HepG2 (cell line): Measurements from ENCODE around the gene S100A16. TPM values are rescaled to one million over a fixed set of nuclear protein-coding genes. Genes with fewer than 3 reads are reported as not detected.

Experiments used
- BRCA1 ChIP-seq: sonication (generic); formaldehyde crosslinking; IDR thresholded peaks from 2 replicates; pipeline ENCODE4 v1.4.0; 2020; ENCODE audit warnings: missing genetic modification reagents
- DNMT1 ChIP-seq: sonication (generic); formaldehyde crosslinking; IDR thresholded peaks from 2 replicates; pipeline ENCODE4 v1.5.1; 2020; ENCODE audit warnings: mild to moderate bottlenecking, missing genetic modification reagents
- GATAD2A ChIP-seq: IDR thresholded peaks from 2 replicates; pipeline ENCODE4 v1.6.1; 2016
- GTF3A ChIP-seq: sonication (generic); formaldehyde crosslinking; conservative IDR thresholded peaks from 2 replicates; pipeline ENCODE4 v1.4.0; 2020; ENCODE audit warnings: mild to moderate bottlenecking, missing genetic modification reagents
- HHEX ChIP-seq: IDR thresholded peaks from 2 replicates; pipeline ENCODE4 v1.6.1; 2016; ENCODE audit warnings: control low read depth
- IKZF1 ChIP-seq: fragments of 450-650 bp; IDR thresholded peaks from 2 replicates; pipeline ENCODE4 v1.7.1; 2016
- JUND ChIP-seq: sonication (generic); formaldehyde crosslinking; IDR thresholded peaks from 2 replicates; pipeline ENCODE4 v1.8.0; 2022; ENCODE audit warnings: mild to moderate bottlenecking, missing genetic modification reagents
- KAT8 ChIP-seq: IDR thresholded peaks from 2 replicates; pipeline ENCODE4 v1.6.1; 2016; ENCODE audit warnings: missing genetic modification reagents, missing compliant biosample characterization
- KDM6A ChIP-seq: IDR thresholded peaks from 2 replicates; pipeline ENCODE4 v1.6.1; 2016; ENCODE audit warnings: low read depth
- MEIS1 ChIP-seq: sonication (generic); formaldehyde crosslinking; IDR thresholded peaks from 2 replicates; pipeline ENCODE4 v1.9.0; 2021; ENCODE audit warnings: mild to moderate bottlenecking, missing genetic modification reagents, moderate library complexity, borderline replicate concordance
- MXD1 ChIP-seq: sonication (generic); formaldehyde crosslinking; IDR thresholded peaks from 2 replicates; pipeline ENCODE4 v1.4.0; 2020; ENCODE audit warnings: mild to moderate bottlenecking, missing genetic modification reagents
- MXD4 ChIP-seq: IDR thresholded peaks from 2 replicates; pipeline ENCODE4 v1.6.1; 2016; ENCODE audit warnings: mild to moderate bottlenecking, missing biosample characterization, missing genetic modification reagents
- NBN ChIP-seq: fragments of 450-650 bp; conservative IDR thresholded peaks from 2 replicates; pipeline ENCODE4 v1.6.1; 2017
- NFE2L1 ChIP-seq: sonication (generic); formaldehyde crosslinking; IDR thresholded peaks from 2 replicates; pipeline ENCODE4 v1.4.0; 2020; ENCODE audit warnings: missing genetic modification reagents, mild to moderate bottlenecking, borderline replicate concordance
- NONO ChIP-seq, 2 experiments: fragments of 450-650 bp in 1 of 2; sonication (generic) in 1 of 2; formaldehyde crosslinking in 1 of 2; IDR thresholded peaks in 1 of 2; conservative IDR thresholded peaks in 1 of 2; 2 replicates each; pipeline versions ENCODE4 v1.6.1 to v1.8.0; 2017 to 2022; ENCODE audit warnings: mild to moderate bottlenecking in 1 of 2, missing genetic modification reagents in 1 of 2, moderate library complexity in 1 of 2
- PLRG1 ChIP-seq: fragments of 450-650 bp; conservative IDR thresholded peaks from 2 replicates; pipeline ENCODE4 v1.6.1; 2016
- POLR2AphosphoS2 ChIP-seq: IDR thresholded peaks from 2 replicates; pipeline ENCODE4 v1.6.1; 2011; ENCODE audit warnings: low read depth, low read length, improper control_type of control experiment
- PRPF4 ChIP-seq: fragments of 200-400 bp; formaldehyde crosslinking; IDR thresholded peaks from 2 replicates; pipeline ENCODE4 v1.6.1; 2016; ENCODE audit warnings: low read length, low read depth; ENCODE audit not compliant: poor library complexity, severe bottlenecking
- RAD51 ChIP-seq: fragments of 450-650 bp; IDR thresholded peaks from 2 replicates; pipeline ENCODE4 v1.6.1; 2016; ENCODE audit warnings: borderline replicate concordance
- RBM39 ChIP-seq: fragments of 200-400 bp; formaldehyde crosslinking; IDR thresholded peaks from one replicate; pipeline ENCODE4 v1.6.1; 2018; ENCODE audit warnings: antibody characterized with exemption, mild to moderate bottlenecking, low read depth, low read length; ENCODE audit not compliant: poor library complexity, severe bottlenecking
- RNF2 ChIP-seq: fragments of 450-650 bp; conservative IDR thresholded peaks from 2 replicates; pipeline ENCODE4 v1.6.1; 2016; ENCODE audit warnings: low read depth
- SMAD9 ChIP-seq: sonication (generic); formaldehyde crosslinking; IDR thresholded peaks from 2 replicates; pipeline ENCODE4 v1.5.1; 2020; ENCODE audit warnings: mild to moderate bottlenecking, missing genetic modification reagents
- SP140L ChIP-seq: sonication (generic); formaldehyde crosslinking; IDR thresholded peaks from 2 replicates; pipeline ENCODE4 v1.4.0; 2020; ENCODE audit warnings: missing genetic modification reagents, borderline replicate concordance
- SRF ChIP-seq: IDR thresholded peaks from 2 replicates; pipeline ENCODE4 v1.6.1; 2011; ENCODE audit warnings: mild to moderate bottlenecking, low read depth, low read length, moderate library complexity
- THYN1 ChIP-seq: sonication (generic); formaldehyde crosslinking; IDR thresholded peaks from 2 replicates; pipeline ENCODE4 v1.8.1; 2023; ENCODE audit warnings: low read depth, mild to moderate bottlenecking, moderate library complexity, missing genetic modification reagents, borderline replicate concordance
- TRAFD1 ChIP-seq: sonication (generic); formaldehyde crosslinking; IDR thresholded peaks from 2 replicates; pipeline ENCODE4 v1.5.1; 2020; ENCODE audit warnings: missing genetic modification reagents, mild to moderate bottlenecking, borderline replicate concordance
- ZNF160 ChIP-seq: sonication (generic); formaldehyde crosslinking; IDR thresholded peaks from 2 replicates; pipeline ENCODE4 v1.8.0; 2022; ENCODE audit warnings: mild to moderate bottlenecking, inconsistent platforms, missing genetic modification reagents
- ZNF292 ChIP-seq: sonication (generic); formaldehyde crosslinking; IDR thresholded peaks from 2 replicates; pipeline ENCODE4 v1.8.1; 2022; ENCODE audit warnings: mild to moderate bottlenecking, low read depth, missing genetic modification reagents, borderline replicate concordance
- ZNF317 ChIP-seq: sonication (generic); formaldehyde crosslinking; IDR thresholded peaks from 2 replicates; pipeline ENCODE4 v1.5.0; 2020; ENCODE audit warnings: mild to moderate bottlenecking, missing genetic modification reagents
- ZNF333 ChIP-seq: sonication (generic); formaldehyde crosslinking; IDR thresholded peaks from 2 replicates; pipeline ENCODE4 v1.4.0; 2020; ENCODE audit warnings: mild to moderate bottlenecking, missing genetic modification reagents, borderline replicate concordance
- ZNF510 ChIP-seq: sonication (generic); formaldehyde crosslinking; IDR thresholded peaks from 2 replicates; pipeline ENCODE4 v1.4.0; 2020; ENCODE audit warnings: low read depth, mild to moderate bottlenecking, missing genetic modification reagents
- ZNF781 ChIP-seq: sonication (generic); formaldehyde crosslinking; IDR thresholded peaks from 2 replicates; pipeline ENCODE4 v1.5.1; 2020; ENCODE audit warnings: borderline replicate concordance, mild to moderate bottlenecking, missing genetic modification reagents; ENCODE audit errors: not compliant biosample characterization
- polyA plus RNA-seq, 8 experiments: library from polyadenylated mRNA; depleted of rRNA in 3 of 8; stranded (reverse) in 7 of 8; unstranded in 1 of 8; fragments of >200 nt; fragmentation: Illumina TruSeq in 4 of 8; extraction: Trizol in 4 of 8; gene quantifications; 2 replicates each; pipeline versions ENCODE4 v1.2.1 to v1.2.3, GENCODE V29; 2011 to 2016; ENCODE audit warnings: low read depth in 4 of 8, missing spikeins in 1 of 8, mixed read lengths in 1 of 8; ENCODE audit not compliant: insufficient read depth in 1 of 8
- total RNA-seq, 5 experiments: library from RNA; depleted of rRNA; stranded (reverse); fragments of >200 nt; fragmentation: Illumina TruSeq; extraction: Trizol; gene quantifications; 2 replicates each; pipeline ENCODE4 v1.2.3, GENCODE V29; 2016; ENCODE audit warnings: low read depth in 1 of 5

Gene S100A16
- total and polyA plus RNA-seq, 2 of the 13 experiments (the other 11 are each of a cell fraction or from before 2014, with no cell fraction given): 46.0 to 195 TPM

- TF ChIP-seq NFE2L1 (CRISPR knock-in tag) (no peak), ZNF333 (peak; percentile 73; the same call in 1 of the 2 replicates), MXD1 (CRISPR knock-in tag) (peak; percentile 78; the same call in 1 of the 2 replicates), ZNF510 (CRISPR knock-in tag) (no peak), SMAD9 (CRISPR knock-in tag) (no peak), ZNF292 (CRISPR knock-in tag) (no peak), PLRG1 (no peak), KAT8 (CRISPR knock-in tag) (no peak), SRF (no peak), KDM6A (CRISPR knock-in tag) (no peak), SP140L (CRISPR knock-in tag) (no peak), RAD51 (no peak), NONO (IDR thresholded peaks at IDR 0.05) (no peak), NONO (CRISPR knock-in tag; conservative IDR thresholded peaks at IDR 0.05) (peak; percentile 20; the same call in 1 of the 2 replicates), GATAD2A (CRISPR knock-in tag) (no peak), TRAFD1 (CRISPR knock-in tag) (no peak), MXD4 (CRISPR knock-in tag) (no peak), ZNF317 (0 out of 2 replicates have a peak, but pooled peaks have one; percentile 17), RBM39 (no peak), IKZF1 (no peak), DNMT1 (CRISPR knock-in tag) (no peak), POLR2AphosphoS2 (no peak), ZNF781 (CRISPR knock-in tag) (no peak), PRPF4 (no peak), ZNF160 (0 out of 2 replicates have a peak, but pooled peaks have one; percentile 47), THYN1 (CRISPR knock-in tag) (no peak), BRCA1 (CRISPR knock-in tag) (no peak), GTF3A (no peak), RNF2 (no peak), JUND (CRISPR knock-in tag) (no peak), NBN (no peak), HHEX (CRISPR knock-in tag) (no peak), MEIS1 (CRISPR knock-in tag) (peak; percentile 9; the same call in 1 of the 2 replicates)
These were observed 4.8 kb downstream of the S100A16 start (continued) for GRCh38 chr1:153608089-153608682.
